Measurements from ENCODE around the gene CELF1. TPM values are rescaled to one million over a fixed set of nuclear protein-coding genes. Genes with fewer than 3 reads are reported as not detected.
A peak's percentile ranks its signal among the peaks of the same experiment; 100 is the strongest.

Gene CELF1
- polyA plus RNA-seq, 1 donor (not counting 4 experiments of a cell fraction or from before 2014, with no cell fraction given): 110 TPM

GRCh38 chr11:47539681-47540039 lies 13.3 kb downstream of the CELF1 start:
- H3K79me2 ChIP-seq (ENCODE audit: control insufficient read depth, insufficient read depth, low read length): peaks cover 90% of the 10 kb centered on the region
- no peaks in the 10 kb centered on the region for H3K9me3 ChIP-seq (ENCODE audit: control insufficient read depth, low read depth, low read length)
- dilution Hi-C loops (cut with MboI; ENCODE audit: extremely low pct_ligation_motif_present, low sequenced_read_pairs): no loop called here
- H3K4me2 ChIP-seq (ENCODE audit: control insufficient read depth, extremely low read depth, insufficient read depth, low read depth, low read length): peak overlapping the region; percentile 74
- FAIRE-seq (peak; percentile 48), DNase-seq (ENCODE audit: low read depth, low spot score) (no peak)
- no peaks in the 10 kb centered on the region for H3K27me3 ChIP-seq (ENCODE audit: control insufficient read depth, extremely low read depth, insufficient read depth, low read length)
- peak overlapping the region; percentile 73 for H3K9ac ChIP-seq (ENCODE audit: control insufficient read depth, extremely low read depth, insufficient read depth, low read length)
- peak overlapping the region; percentile 94 for H3K27ac ChIP-seq (ENCODE audit: control insufficient read depth, insufficient read depth, low read length)
- H3K4me3 ChIP-seq (ENCODE audit: control insufficient read depth in 2 of 3, extremely low read depth in 1 of 3, insufficient read depth in 2 of 3, low read depth in 1 of 3, low read length in 3 of 3): peak overlapping the region in 2 of 3 experiments; percentile 48 to 58
- no peak for TF ChIP-seq EZH2 (IDR thresholded peaks at IDR 0.05; ENCODE audit: low read length)
- TF ChIP-seq CTCF (optimal IDR thresholded peaks at IDR 0.05 in 1 of 3, IDR thresholded peaks at IDR 0.05 in 1 of 3, conservative IDR thresholded peaks at IDR 0.05 in 1 of 3; ENCODE audit: extremely low read depth in 1 of 3, insufficient read depth in 2 of 3, low read length in 3 of 3): no peak
- H2AFZ ChIP-seq (ENCODE audit: control insufficient read depth, low read length): no peak overlapping the region
- H3K4me1 ChIP-seq (ENCODE audit: control insufficient read depth, extremely low read depth, insufficient read depth, low read length): peaks cover 33% of the 10 kb centered on the region
- H4K20me1 ChIP-seq (ENCODE audit: control insufficient read depth, extremely low read depth, insufficient read depth, low read length): peaks cover 11% of the 10 kb centered on the region
- H3K9me1 ChIP-seq (ENCODE audit: control insufficient read depth, extremely low read depth, insufficient read depth, low read length): no peaks in the 10 kb centered on the region
- H3K36me3 ChIP-seq (ENCODE audit: control insufficient read depth in 2 of 2, extremely low read depth in 1 of 2, insufficient read depth in 2 of 2, low read length in 2 of 2): peaks cover 0 to 4% of the 10 kb centered on the region in 2 experiments

DNA sequence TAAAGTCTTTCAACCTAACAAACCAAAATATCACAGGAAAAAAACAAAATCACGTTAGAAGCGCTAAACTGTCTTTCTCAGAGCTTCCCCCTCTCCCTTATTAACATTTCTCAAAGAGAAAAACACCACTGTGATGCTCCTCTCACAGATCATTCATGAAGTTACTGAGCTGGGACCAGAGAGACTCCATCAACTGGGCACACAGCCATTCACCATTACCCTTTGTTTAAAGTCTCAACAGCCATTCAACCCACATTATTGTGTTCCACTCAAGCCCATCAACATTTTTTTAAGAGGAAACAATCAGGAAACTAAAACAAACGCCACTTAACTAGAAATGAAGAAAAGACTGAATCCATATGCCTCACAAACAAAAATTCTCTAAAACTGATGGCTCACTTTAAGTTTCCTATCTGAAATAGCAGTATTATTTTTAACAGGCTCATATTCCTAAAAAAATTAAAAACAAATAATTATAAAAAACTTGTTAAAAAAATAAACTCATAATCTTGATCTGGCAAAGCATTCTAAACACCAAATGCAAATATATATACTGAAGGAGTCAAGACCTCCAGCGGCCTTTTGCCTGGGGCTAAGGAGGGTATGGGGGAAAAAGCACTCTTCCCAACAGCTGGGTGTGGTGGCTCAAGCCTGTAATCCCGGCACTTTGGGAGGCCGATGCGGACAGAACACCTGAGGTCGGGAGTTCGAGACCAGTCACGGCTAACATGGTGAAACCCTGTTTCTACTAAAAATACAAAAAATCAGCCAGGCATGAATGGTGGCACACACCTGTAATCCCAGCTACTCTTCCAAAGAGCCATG lies 14.0 kb downstream of the CELF1 start:
- H3K4me1 ChIP-seq (ENCODE audit: control insufficient read depth, extremely low read depth, insufficient read depth, low read length): peaks cover 33% of the 10 kb centered on the region
- no peak for TF ChIP-seq CTCF (optimal IDR thresholded peaks at IDR 0.05 in 1 of 3, IDR thresholded peaks at IDR 0.05 in 1 of 3, conservative IDR thresholded peaks at IDR 0.05 in 1 of 3; ENCODE audit: extremely low read depth in 1 of 3, insufficient read depth in 2 of 3, low read length in 3 of 3)
- TF ChIP-seq EZH2 (IDR thresholded peaks at IDR 0.05; ENCODE audit: low read length): no peak
- H4K20me1 ChIP-seq (ENCODE audit: control insufficient read depth, extremely low read depth, insufficient read depth, low read length): peaks cover 11% of the 10 kb centered on the region
- DNase-seq (ENCODE audit: low read depth, low spot score): no peak
- H3K9me1 ChIP-seq (ENCODE audit: control insufficient read depth, extremely low read depth, insufficient read depth, low read length): no peaks in the 10 kb centered on the region
- peaks cover 0 to 4% of the 10 kb centered on the region in 2 experiments for H3K36me3 ChIP-seq (ENCODE audit: control insufficient read depth in 2 of 2, extremely low read depth in 1 of 2, insufficient read depth in 2 of 2, low read length in 2 of 2)
- peak overlapping the region; percentile 73 for H3K9ac ChIP-seq (ENCODE audit: control insufficient read depth, extremely low read depth, insufficient read depth, low read length)
- H3K9me3 ChIP-seq (ENCODE audit: control insufficient read depth, low read depth, low read length): no peaks in the 10 kb centered on the region
- no peaks in the 10 kb centered on the region for H3K27me3 ChIP-seq (ENCODE audit: control insufficient read depth, extremely low read depth, insufficient read depth, low read length)
- peak overlapping the region; percentile 94 for H3K27ac ChIP-seq (ENCODE audit: control insufficient read depth, insufficient read depth, low read length)
- H3K79me2 ChIP-seq (ENCODE audit: control insufficient read depth, insufficient read depth, low read length): peaks cover 90% of the 10 kb centered on the region
- no peak for FAIRE-seq
- H2AFZ ChIP-seq (ENCODE audit: control insufficient read depth, low read length): no peak overlapping the region
- dilution Hi-C loops (cut with MboI; ENCODE audit: extremely low pct_ligation_motif_present, low sequenced_read_pairs): no loop called here
- peak overlapping the region; percentile 74 for H3K4me2 ChIP-seq (ENCODE audit: control insufficient read depth, extremely low read depth, insufficient read depth, low read depth, low read length)
- H3K4me3 ChIP-seq (ENCODE audit: control insufficient read depth in 2 of 3, extremely low read depth in 1 of 3, insufficient read depth in 2 of 3, low read depth in 1 of 3, low read length in 3 of 3): peak overlapping the region in 2 of 3 experiments; percentile 48 to 58

Data from keratinocyte (primary cell).